ENCODE results near the gene C1orf159.

DNA sequence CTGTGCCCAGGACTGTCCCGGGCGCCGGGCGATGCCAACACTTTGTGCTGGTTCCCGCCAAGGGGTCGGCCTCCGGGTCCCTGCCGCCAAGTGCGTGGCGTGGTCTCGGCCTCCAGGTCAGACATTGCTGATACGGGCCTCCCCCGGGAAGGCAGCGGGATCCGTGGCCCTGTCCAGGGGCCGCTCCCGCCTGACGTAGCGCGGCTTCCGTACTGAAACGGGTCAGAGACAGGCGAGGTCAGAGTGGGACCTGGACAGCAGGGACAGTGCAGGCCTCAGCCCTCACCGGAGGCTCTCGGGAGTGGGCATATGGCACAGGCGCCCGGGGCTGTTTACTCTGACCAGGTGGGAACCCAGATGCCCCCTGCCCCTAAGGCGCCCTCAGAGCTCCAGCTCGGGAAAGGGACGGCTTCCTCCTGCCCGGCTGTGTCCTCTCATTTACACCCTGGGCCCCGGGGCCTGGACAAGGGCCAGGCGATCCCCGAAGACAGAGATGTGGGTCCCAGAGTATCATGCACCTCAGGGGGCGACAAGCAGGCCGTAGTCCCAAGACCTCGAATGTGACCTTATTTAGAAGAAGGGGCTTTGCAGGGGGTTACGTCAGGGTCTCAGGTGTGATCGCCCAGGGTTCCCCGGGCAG is 33.0 kb downstream of the C1orf159 start:
- no peak for TF ChIP-seq EP300 (IDR thresholded peaks at IDR 0.05; ENCODE audit: borderline replicate concordance in 1 of 2, low read depth in 2 of 2, low read length in 2 of 2)
- no peak for TF ChIP-seq GTF2F1 (IDR thresholded peaks at IDR 0.05; ENCODE audit: borderline replicate concordance, low read depth, low read length)
- TF ChIP-seq POLR2A (IDR thresholded peaks at IDR 0.05; ENCODE audit: control extremely low read depth in 1 of 2, low read depth in 2 of 2, low read length in 2 of 2), result no peak
- TF ChIP-seq RFX5 (IDR thresholded peaks at IDR 0.05; ENCODE audit: borderline replicate concordance, low read depth, low read length), result no peak
- no peak for TF ChIP-seq PHF8 (conservative IDR thresholded peaks at IDR 0.05; ENCODE audit: low read depth, low read length)
- TF ChIP-seq, protein P1, sequence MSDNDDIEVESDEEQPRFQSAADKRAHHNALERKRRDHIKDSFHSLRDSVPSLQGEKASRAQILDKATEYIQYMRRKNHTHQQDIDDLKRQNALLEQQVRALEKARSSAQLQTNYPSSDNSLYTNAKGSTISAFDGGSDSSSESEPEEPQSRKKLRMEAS (IDR thresholded peaks at IDR 0.05), result no peak
- TF ChIP-seq POLR2AphosphoS5 (IDR thresholded peaks at IDR 0.05; ENCODE audit: low read depth, low read length), result no peak
- TF ChIP-seq, protein P2, sequence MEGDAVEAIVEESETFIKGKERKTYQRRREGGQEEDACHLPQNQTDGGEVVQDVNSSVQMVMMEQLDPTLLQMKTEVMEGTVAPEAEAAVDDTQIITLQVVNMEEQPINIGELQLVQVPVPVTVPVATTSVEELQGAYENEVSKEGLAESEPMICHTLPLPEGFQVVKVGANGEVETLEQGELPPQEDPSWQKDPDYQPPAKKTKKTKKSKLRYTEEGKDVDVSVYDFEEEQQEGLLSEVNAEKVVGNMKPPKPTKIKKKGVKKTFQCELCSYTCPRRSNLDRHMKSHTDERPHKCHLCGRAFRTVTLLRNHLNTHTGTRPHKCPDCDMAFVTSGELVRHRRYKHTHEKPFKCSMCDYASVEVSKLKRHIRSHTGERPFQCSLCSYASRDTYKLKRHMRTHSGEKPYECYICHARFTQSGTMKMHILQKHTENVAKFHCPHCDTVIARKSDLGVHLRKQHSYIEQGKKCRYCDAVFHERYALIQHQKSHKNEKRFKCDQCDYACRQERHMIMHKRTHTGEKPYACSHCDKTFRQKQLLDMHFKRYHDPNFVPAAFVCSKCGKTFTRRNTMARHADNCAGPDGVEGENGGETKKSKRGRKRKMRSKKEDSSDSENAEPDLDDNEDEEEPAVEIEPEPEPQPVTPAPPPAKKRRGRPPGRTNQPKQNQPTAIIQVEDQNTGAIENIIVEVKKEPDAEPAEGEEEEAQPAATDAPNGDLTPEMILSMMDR (IDR thresholded peaks at IDR 0.05; ENCODE audit: control extremely low read depth in 1 of 3, insufficient read depth in 1 of 3, low read depth in 1 of 3, low read length in 3 of 3), result no peak
- no peak for TF ChIP-seq CBX5 (IDR thresholded peaks at IDR 0.05; ENCODE audit: low read depth, low read length)
- no peak for TF ChIP-seq SRF (IDR thresholded peaks at IDR 0.05; ENCODE audit: low read depth, low read length)
- no peak for TF ChIP-seq RAD21 (IDR thresholded peaks at IDR 0.05 in 1 of 2, conservative IDR thresholded peaks at IDR 0.05 in 1 of 2; ENCODE audit: low read depth in 2 of 2, low read length in 2 of 2)

Data from H1 (cell line).